ENCODE measurements around the gene PAK1IP1.
A peak's percentile ranks its signal among the peaks of the same experiment; 100 is the strongest.

The PAK1IP1 gene

DNA sequence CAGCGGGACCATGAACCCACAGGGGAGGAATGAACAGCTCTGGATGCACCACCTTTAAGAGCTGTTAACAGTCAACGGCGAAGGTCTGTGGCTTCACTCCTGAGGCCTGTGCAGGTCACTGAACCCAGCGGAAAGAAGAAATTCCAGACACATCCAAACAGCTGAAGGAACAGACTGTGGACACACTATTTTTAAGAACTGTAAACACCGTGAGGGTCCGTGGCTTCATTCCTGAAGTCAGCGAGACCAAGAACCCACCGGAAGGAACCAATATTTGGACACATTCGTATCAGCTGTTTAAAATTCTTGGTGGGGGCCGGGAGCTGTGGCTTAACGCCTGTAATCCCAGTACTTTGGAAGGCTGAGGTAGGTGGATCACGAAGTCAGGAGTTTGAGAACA lies 47.5 kb downstream of the PAK1IP1 start:
- DNase-seq (ENCODE audit: low read depth in 1 of 2, low spot score in 1 of 2): no peak
- Histone ChIP-seq H3K4me3 (replicated peaks; ENCODE audit: insufficient read depth, low read length) (no peak overlapping the region), H3K27ac (replicated peaks) (no peak overlapping the region), H3K27me3 (ENCODE audit: insufficient read depth, poor library complexity, severe bottlenecking) (no peaks in the 10 kb centered on the region)
- TF ChIP-seq, protein P1, sequence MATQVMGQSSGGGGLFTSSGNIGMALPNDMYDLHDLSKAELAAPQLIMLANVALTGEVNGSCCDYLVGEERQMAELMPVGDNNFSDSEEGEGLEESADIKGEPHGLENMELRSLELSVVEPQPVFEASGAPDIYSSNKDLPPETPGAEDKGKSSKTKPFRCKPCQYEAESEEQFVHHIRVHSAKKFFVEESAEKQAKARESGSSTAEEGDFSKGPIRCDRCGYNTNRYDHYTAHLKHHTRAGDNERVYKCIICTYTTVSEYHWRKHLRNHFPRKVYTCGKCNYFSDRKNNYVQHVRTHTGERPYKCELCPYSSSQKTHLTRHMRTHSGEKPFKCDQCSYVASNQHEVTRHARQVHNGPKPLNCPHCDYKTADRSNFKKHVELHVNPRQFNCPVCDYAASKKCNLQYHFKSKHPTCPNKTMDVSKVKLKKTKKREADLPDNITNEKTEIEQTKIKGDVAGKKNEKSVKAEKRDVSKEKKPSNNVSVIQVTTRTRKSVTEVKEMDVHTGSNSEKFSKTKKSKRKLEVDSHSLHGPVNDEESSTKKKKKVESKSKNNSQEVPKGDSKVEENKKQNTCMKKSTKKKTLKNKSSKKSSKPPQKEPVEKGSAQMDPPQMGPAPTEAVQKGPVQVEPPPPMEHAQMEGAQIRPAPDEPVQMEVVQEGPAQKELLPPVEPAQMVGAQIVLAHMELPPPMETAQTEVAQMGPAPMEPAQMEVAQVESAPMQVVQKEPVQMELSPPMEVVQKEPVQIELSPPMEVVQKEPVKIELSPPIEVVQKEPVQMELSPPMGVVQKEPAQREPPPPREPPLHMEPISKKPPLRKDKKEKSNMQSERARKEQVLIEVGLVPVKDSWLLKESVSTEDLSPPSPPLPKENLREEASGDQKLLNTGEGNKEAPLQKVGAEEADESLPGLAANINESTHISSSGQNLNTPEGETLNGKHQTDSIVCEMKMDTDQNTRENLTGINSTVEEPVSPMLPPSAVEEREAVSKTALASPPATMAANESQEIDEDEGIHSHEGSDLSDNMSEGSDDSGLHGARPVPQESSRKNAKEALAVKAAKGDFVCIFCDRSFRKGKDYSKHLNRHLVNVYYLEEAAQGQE (IDR thresholded peaks at IDR 0.05; ENCODE audit: insufficient replicate concordance, low read depth): no peak
- no peak for TF ChIP-seq SPI1 (IDR thresholded peaks at IDR 0.05; ENCODE audit: borderline replicate concordance, low read depth)
- TF ChIP-seq GABPA (IDR thresholded peaks at IDR 0.05; ENCODE audit: low read depth): no peak
- no peak for TF ChIP-seq POLR2AphosphoS5 (IDR thresholded peaks at IDR 0.05; ENCODE audit: low read depth)
- TF ChIP-seq CTCF (IDR thresholded peaks at IDR 0.05; ENCODE audit: insufficient read depth, low read length): no peak

GRCh38 chr6:10743515-10743914 lies 48.7 kb downstream of the PAK1IP1 start:
- DNase-seq (ENCODE audit: low read depth in 1 of 2, low spot score in 1 of 2): no peak
- Histone ChIP-seq H3K27ac (replicated peaks) (no peak overlapping the region), H3K4me3 (replicated peaks; ENCODE audit: insufficient read depth, low read length) (no peak overlapping the region), H3K27me3 (ENCODE audit: insufficient read depth, poor library complexity, severe bottlenecking) (no peaks in the 10 kb centered on the region)
- no peak for TF ChIP-seq SPI1 (IDR thresholded peaks at IDR 0.05; ENCODE audit: borderline replicate concordance, low read depth)
- TF ChIP-seq POLR2AphosphoS5 (IDR thresholded peaks at IDR 0.05; ENCODE audit: low read depth): no peak
- TF ChIP-seq, protein P1 (IDR thresholded peaks at IDR 0.05; ENCODE audit: insufficient replicate concordance, low read depth): peak; percentile 80

GRCh38 chr6:10745116-10745515 lies 50.3 kb downstream of the PAK1IP1 start:
- H3K27me3 ChIP-seq (ENCODE audit: insufficient read depth, poor library complexity, severe bottlenecking): no peaks in the 10 kb centered on the region
- TF ChIP-seq GABPA (IDR thresholded peaks at IDR 0.05; ENCODE audit: low read depth) (no peak), CTCF (IDR thresholded peaks at IDR 0.05; ENCODE audit: insufficient read depth, low read length) (no peak), SPI1 (IDR thresholded peaks at IDR 0.05; ENCODE audit: borderline replicate concordance, low read depth) (no peak), POLR2AphosphoS5 (IDR thresholded peaks at IDR 0.05; ENCODE audit: low read depth) (no peak)
- TF ChIP-seq, protein P1 (IDR thresholded peaks at IDR 0.05; ENCODE audit: insufficient replicate concordance, low read depth): no peak
- DNase-seq (ENCODE audit: low read depth in 1 of 2, low spot score in 1 of 2): no peak
- no peak overlapping the region for H3K27ac ChIP-seq (replicated peaks)
- no peak overlapping the region for H3K4me3 ChIP-seq (replicated peaks; ENCODE audit: insufficient read depth, low read length)

DNA sequence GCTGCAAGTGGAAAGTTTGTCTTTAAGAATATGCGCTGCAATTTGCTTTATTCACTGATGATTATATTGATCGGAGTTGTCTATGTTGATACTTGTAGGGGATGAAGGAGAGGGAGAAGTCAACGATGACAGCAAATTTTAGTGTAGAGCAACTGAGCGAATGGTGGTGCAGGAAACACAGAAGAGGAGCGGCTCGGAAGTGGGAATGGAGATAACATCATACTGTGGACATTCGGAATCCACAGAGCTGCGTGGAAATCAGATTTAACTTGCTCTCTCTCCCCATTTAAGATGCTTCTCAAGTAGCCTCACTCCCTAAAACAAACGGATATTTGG lies 52.1 kb downstream of the PAK1IP1 start:
- TF ChIP-seq, protein P1 (IDR thresholded peaks at IDR 0.05; ENCODE audit: insufficient replicate concordance, low read depth): no peak
- TF ChIP-seq GABPA (IDR thresholded peaks at IDR 0.05; ENCODE audit: low read depth): no peak
- no peak for TF ChIP-seq POLR2AphosphoS5 (IDR thresholded peaks at IDR 0.05; ENCODE audit: low read depth)
- no peak for TF ChIP-seq SPI1 (IDR thresholded peaks at IDR 0.05; ENCODE audit: borderline replicate concordance, low read depth)
- TF ChIP-seq CTCF (IDR thresholded peaks at IDR 0.05; ENCODE audit: insufficient read depth, low read length): no peak
- Histone ChIP-seq H3K4me3 (replicated peaks; ENCODE audit: insufficient read depth, low read length) (peak overlapping the region; percentile 70), H3K27me3 (ENCODE audit: insufficient read depth, poor library complexity, severe bottlenecking) (no peaks in the 10 kb centered on the region), H3K27ac (replicated peaks) (peak overlapping the region; percentile 90)
- no peak for DNase-seq (ENCODE audit: low read depth in 1 of 2, low spot score in 1 of 2)
